HepG2 (cell line): ENCODE results near the gene LITAFD. TPM values are rescaled to one million over a fixed set of nuclear protein-coding genes. Genes with fewer than 3 reads are reported as not detected.

Source experiments
- ADNP ChIP-seq: sonication (generic); formaldehyde crosslinking; IDR thresholded peaks from 2 replicates; pipeline ENCODE4 v1.4.0; 2020; ENCODE audit warnings: missing genetic modification reagents
- ATRX ChIP-seq: sonication (generic); formaldehyde crosslinking; IDR thresholded peaks from 2 replicates; pipeline ENCODE4 v1.4.0; 2020; ENCODE audit warnings: missing genetic modification reagents, borderline replicate concordance
- ETV5 ChIP-seq: IDR thresholded peaks from 2 replicates; pipeline ENCODE4 v1.6.1; 2018; ENCODE audit warnings: missing biosample characterization, missing genetic modification reagents, inconsistent platforms, borderline replicate concordance
- JARID2 ChIP-seq: sonication (generic); formaldehyde crosslinking; IDR thresholded peaks from 2 replicates; pipeline ENCODE4 v1.8.1; 2023; ENCODE audit warnings: missing genetic modification reagents, inconsistent platforms; ENCODE audit not compliant: insufficient replicate concordance
- MTA1 ChIP-seq: sonication (generic); formaldehyde crosslinking; IDR thresholded peaks from 2 replicates; pipeline ENCODE4 v1.4.0; 2020; ENCODE audit warnings: missing genetic modification reagents, mild to moderate bottlenecking, borderline replicate concordance
- MYNN ChIP-seq: sonication (generic); formaldehyde crosslinking; IDR thresholded peaks from 2 replicates; pipeline ENCODE4 v1.4.0; 2020; ENCODE audit warnings: mild to moderate bottlenecking, low read depth, missing genetic modification reagents
- NPAS2 ChIP-seq: sonication (generic); formaldehyde crosslinking; IDR thresholded peaks from 2 replicates; pipeline ENCODE4 v1.8.0; 2022; ENCODE audit warnings: mild to moderate bottlenecking, missing genetic modification reagents, borderline replicate concordance
- ONECUT2 ChIP-seq: sonication (generic); formaldehyde crosslinking; IDR thresholded peaks from 2 replicates; pipeline ENCODE4 v1.4.0; 2020; ENCODE audit warnings: missing genetic modification reagents
- PCBP1 ChIP-seq: fragments of 200-400 bp; formaldehyde crosslinking; IDR thresholded peaks from 2 replicates; pipeline ENCODE4 v1.6.1; 2017; ENCODE audit warnings: mild to moderate bottlenecking, low read depth, low read length, borderline replicate concordance
- RCOR2 ChIP-seq: IDR thresholded peaks from 2 replicates; pipeline ENCODE4 v1.6.1; 2016; ENCODE audit warnings: missing biosample characterization, missing genetic modification reagents
- SAFB2 ChIP-seq: sonication (generic); formaldehyde crosslinking; IDR thresholded peaks from 2 replicates; pipeline ENCODE4 v1.5.1; 2020; ENCODE audit warnings: missing genetic modification reagents, low read depth, mild to moderate bottlenecking, borderline replicate concordance
- SNAPC5 ChIP-seq: sonication (generic); formaldehyde crosslinking; IDR thresholded peaks from 2 replicates; pipeline ENCODE4 v1.8.1; 2023; ENCODE audit warnings: mild to moderate bottlenecking, missing genetic modification reagents, borderline replicate concordance
- U2AF2 ChIP-seq: fragments of 200-400 bp; formaldehyde crosslinking; IDR thresholded peaks from 2 replicates; pipeline ENCODE4 v1.6.1; 2017; ENCODE audit warnings: low read depth, mild to moderate bottlenecking, low read length
- ZBTB3 ChIP-seq: sonication (generic); formaldehyde crosslinking; IDR thresholded peaks from 2 replicates; pipeline ENCODE4 v1.4.0; 2020; ENCODE audit warnings: low read depth, mild to moderate bottlenecking, moderate library complexity, missing genetic modification reagents, borderline replicate concordance
- ZBTB43 ChIP-seq: sonication (generic); formaldehyde crosslinking; conservative IDR thresholded peaks from 2 replicates; pipeline ENCODE4 v1.4.0; 2020; ENCODE audit warnings: missing genetic modification reagents
- ZBTB46 ChIP-seq: sonication (generic); formaldehyde crosslinking; IDR thresholded peaks from 2 replicates; pipeline ENCODE4 v1.4.0; 2020; ENCODE audit warnings: mild to moderate bottlenecking, missing genetic modification reagents, borderline replicate concordance
- ZFP36L1 ChIP-seq: sonication (generic); formaldehyde crosslinking; IDR thresholded peaks from 2 replicates; pipeline ENCODE4 v1.8.0; 2022; ENCODE audit warnings: mild to moderate bottlenecking, missing genetic modification reagents, moderate library complexity
- ZNF10 ChIP-seq: sonication (generic); formaldehyde crosslinking; IDR thresholded peaks from 2 replicates; pipeline ENCODE4 v1.4.0; 2020; ENCODE audit warnings: mild to moderate bottlenecking, low read depth, missing genetic modification reagents, borderline replicate concordance
- ZNF350 ChIP-seq: sonication (generic); formaldehyde crosslinking; IDR thresholded peaks from 2 replicates; pipeline ENCODE4 v1.4.0; 2020; ENCODE audit warnings: mild to moderate bottlenecking, low read depth, missing genetic modification reagents, borderline replicate concordance
- ZNF460 ChIP-seq: sonication (generic); formaldehyde crosslinking; IDR thresholded peaks from 2 replicates; pipeline ENCODE4 v1.5.1; 2020; ENCODE audit warnings: missing genetic modification reagents, mild to moderate bottlenecking, borderline replicate concordance
- polyA plus RNA-seq, 8 experiments: library from polyadenylated mRNA; depleted of rRNA in 3 of 8; stranded (reverse) in 7 of 8; unstranded in 1 of 8; fragments of >200 nt; fragmentation: Illumina TruSeq in 4 of 8; extraction: Trizol in 4 of 8; gene quantifications; 2 replicates each; pipeline versions ENCODE4 v1.2.1 to v1.2.3, GENCODE V29; 2011 to 2016; ENCODE audit warnings: low read depth in 4 of 8, missing spikeins in 1 of 8, mixed read lengths in 1 of 8; ENCODE audit not compliant: insufficient read depth in 1 of 8
- total RNA-seq, 5 experiments: library from RNA; depleted of rRNA; stranded (reverse); fragments of >200 nt; fragmentation: Illumina TruSeq; extraction: Trizol; gene quantifications; 2 replicates each; pipeline ENCODE4 v1.2.3, GENCODE V29; 2016; ENCODE audit warnings: low read depth in 1 of 5
- TF ChIP-seq, protein P1 (sequence below): sonication (generic); formaldehyde crosslinking; IDR thresholded peaks from 2 replicates; pipeline ENCODE4 v1.5.0; 2020; ENCODE audit warnings: mild to moderate bottlenecking, missing genetic modification reagents

LITAFD gene
- total and polyA plus RNA-seq, 2 of the 13 experiments (the other 11 are each of a cell fraction or from before 2014, with no cell fraction given) = not detected

GRCh38 chr16:8885674-8886592, 3.8 kb downstream of the LITAFD start (continued):
- TF ChIP-seq ZBTB46 (CRISPR knock-in tag) (no peak), PCBP1 (no peak), ZNF350 (CRISPR knock-in tag) (no peak; the same call in 1 of the 2 replicates), ZBTB43 (CRISPR knock-in tag) (no peak), ZNF10 (CRISPR knock-in tag) (no peak), ONECUT2 (CRISPR knock-in tag) (no peak), ZNF460 (CRISPR knock-in tag) (no peak), U2AF2 (no peak), ZFP36L1 (CRISPR knock-in tag) (no peak), SAFB2 (no peak), RCOR2 (CRISPR knock-in tag) (no peak), MTA1 (CRISPR knock-in tag) (peak; percentile 61; the same call in 1 of the 2 replicates), ATRX (CRISPR knock-in tag) (no peak), ADNP (no peak), MYNN (no peak), NPAS2 (CRISPR knock-in tag) (no peak), JARID2 (CRISPR knock-in tag) (no peak), ETV5 (CRISPR knock-in tag) (no peak), SNAPC5 (CRISPR knock-in tag) (no peak), ZBTB3 (CRISPR knock-in tag) (no peak)
- TF ChIP-seq, protein P1, sequence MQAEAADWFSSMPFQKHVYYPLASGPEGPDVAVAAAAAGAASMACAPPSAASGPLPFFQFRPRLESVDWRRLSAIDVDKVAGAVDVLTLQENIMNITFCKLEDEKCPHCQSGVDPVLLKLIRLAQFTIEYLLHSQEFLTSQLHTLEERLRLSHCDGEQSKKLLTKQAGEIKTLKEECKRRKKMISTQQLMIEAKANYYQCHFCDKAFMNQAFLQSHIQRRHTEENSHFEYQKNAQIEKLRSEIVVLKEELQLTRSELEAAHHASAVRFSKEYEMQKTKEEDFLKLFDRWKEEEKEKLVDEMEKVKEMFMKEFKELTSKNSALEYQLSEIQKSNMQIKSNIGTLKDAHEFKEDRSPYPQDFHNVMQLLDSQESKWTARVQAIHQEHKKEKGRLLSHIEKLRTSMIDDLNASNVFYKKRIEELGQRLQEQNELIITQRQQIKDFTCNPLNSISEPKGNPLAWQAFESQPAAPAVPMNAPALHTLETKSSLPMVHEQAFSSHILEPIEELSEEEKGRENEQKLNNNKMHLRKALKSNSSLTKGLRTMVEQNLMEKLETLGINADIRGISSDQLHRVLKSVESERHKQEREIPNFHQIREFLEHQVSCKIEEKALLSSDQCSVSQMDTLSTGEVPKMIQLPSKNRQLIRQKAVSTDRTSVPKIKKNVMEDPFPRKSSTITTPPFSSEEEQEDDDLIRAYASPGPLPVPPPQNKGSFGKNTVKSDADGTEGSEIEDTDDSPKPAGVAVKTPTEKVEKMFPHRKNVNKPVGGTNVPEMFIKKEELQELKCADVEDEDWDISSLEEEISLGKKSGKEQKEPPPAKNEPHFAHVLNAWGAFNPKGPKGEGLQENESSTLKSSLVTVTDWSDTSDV (CRISPR knock-in tag) = no peak; the same call in 1 of the 2 replicates
